ENCODE results near the gene FDX2.

The FDX2 gene

DNA sequence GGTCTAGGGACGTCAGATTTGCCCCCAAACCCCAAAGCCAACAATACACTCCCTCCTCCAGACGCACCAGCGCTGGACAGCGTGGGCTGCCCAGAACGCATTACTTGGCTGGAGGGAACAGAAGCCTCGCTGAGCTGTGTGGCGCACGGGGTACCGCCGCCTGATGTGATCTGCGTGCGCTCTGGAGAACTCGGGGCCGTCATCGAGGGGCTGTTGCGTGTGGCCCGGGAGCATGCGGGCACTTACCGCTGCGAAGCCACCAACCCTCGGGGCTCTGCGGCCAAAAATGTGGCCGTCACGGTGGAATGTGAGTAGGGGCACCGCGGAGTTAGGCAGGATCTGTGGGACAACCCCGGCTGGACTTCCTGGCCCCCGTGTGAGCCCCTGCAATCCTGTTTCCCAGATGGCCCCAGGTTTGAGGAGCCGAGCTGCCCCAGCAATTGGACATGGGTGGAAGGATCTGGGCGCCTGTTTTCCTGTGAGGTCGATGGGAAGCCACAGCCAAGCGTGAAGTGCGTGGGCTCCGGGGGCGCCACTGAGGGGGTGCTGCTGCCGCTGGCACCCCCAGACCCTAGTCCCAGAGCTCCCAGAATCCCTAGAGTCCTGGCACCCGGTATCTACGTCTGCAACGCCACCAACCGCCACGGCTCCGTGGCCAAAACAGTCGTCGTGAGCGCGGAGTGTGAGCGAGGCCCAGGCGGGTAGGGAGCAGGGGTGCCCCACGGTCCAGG, 22.0 kb downstream of the FDX2 start:
- no peak for DNase-seq (ENCODE audit: extremely low read depth, insufficient read length)
- no peaks in the 10 kb centered on the region for H3K36me3 ChIP-seq (ENCODE audit: control insufficient read depth, insufficient read depth, low read length)
- no peaks in the 10 kb centered on the region for H3K27me3 ChIP-seq (replicated peaks; ENCODE audit: control insufficient read depth, insufficient read depth, low read length)
- TF ChIP-seq, protein P1, sequence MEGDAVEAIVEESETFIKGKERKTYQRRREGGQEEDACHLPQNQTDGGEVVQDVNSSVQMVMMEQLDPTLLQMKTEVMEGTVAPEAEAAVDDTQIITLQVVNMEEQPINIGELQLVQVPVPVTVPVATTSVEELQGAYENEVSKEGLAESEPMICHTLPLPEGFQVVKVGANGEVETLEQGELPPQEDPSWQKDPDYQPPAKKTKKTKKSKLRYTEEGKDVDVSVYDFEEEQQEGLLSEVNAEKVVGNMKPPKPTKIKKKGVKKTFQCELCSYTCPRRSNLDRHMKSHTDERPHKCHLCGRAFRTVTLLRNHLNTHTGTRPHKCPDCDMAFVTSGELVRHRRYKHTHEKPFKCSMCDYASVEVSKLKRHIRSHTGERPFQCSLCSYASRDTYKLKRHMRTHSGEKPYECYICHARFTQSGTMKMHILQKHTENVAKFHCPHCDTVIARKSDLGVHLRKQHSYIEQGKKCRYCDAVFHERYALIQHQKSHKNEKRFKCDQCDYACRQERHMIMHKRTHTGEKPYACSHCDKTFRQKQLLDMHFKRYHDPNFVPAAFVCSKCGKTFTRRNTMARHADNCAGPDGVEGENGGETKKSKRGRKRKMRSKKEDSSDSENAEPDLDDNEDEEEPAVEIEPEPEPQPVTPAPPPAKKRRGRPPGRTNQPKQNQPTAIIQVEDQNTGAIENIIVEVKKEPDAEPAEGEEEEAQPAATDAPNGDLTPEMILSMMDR (IDR thresholded peaks at IDR 0.05; ENCODE audit: insufficient read depth, low read length, poor library complexity, severe bottlenecking), result no peak
- no peak overlapping the region for H3K4me3 ChIP-seq (replicated peaks; ENCODE audit: low read depth, low read length)

DNA sequence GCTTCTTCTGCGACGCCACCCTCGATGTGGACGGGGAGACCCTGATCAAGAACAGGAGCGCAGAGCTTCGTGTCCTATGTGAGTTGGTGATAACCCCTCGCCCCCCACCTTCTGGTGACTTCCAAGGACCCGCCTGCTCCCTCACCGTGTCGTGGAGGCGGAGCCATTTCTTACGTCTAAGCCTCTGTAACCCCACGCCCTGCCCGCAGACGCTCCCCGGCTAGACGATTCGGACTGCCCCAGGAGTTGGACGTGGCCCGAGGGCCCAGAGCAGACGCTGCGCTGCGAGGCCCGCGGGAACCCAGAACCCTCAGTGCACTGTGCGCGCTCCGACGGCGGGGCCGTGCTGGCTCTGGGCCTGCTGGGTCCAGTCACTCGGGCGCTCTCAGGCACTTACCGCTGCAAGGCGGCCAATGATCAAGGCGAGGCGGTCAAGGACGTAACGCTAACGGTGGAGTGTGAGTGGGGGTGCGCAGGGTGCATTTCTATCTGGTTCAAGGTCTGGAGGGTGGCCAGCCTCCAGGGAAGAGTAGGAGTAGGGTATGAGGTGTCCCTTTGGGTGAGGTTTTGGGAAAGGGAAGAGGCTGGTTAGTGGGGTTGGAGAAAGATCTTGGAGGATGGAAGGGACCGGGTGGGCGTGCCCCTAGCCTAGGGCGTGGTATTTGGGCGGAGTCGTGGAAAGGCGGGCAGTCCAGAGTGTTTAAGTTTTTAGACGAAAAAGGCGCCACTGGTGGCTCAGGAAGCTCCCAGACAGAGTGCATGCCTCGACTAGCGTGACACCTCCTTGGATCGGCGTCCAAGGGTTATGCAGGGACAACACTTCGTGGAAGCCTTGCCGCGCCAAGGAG, 22.8 kb downstream of the FDX2 start:
- DNase-seq (ENCODE audit: extremely low read depth, insufficient read length), result no peak
- TF ChIP-seq, protein P1 (IDR thresholded peaks at IDR 0.05; ENCODE audit: insufficient read depth, low read length, poor library complexity, severe bottlenecking), result no peak
- no peaks in the 10 kb centered on the region for H3K27me3 ChIP-seq (replicated peaks; ENCODE audit: control insufficient read depth, insufficient read depth, low read length)
- peak overlapping the region; percentile 44 for H3K4me3 ChIP-seq (replicated peaks; ENCODE audit: low read depth, low read length)
- no peaks in the 10 kb centered on the region for H3K36me3 ChIP-seq (ENCODE audit: control insufficient read depth, insufficient read depth, low read length)

GRCh38 chr19:10292206-10292788, 23.5 kb downstream of the FDX2 start:
- Histone ChIP-seq H3K27me3 (replicated peaks; ENCODE audit: control insufficient read depth, insufficient read depth, low read length) (no peaks in the 10 kb centered on the region), H3K4me3 (replicated peaks; ENCODE audit: low read depth, low read length) (peak overlapping the region; percentile 55), H3K36me3 (ENCODE audit: control insufficient read depth, insufficient read depth, low read length) (no peaks in the 10 kb centered on the region)
- peak; percentile 85 for DNase-seq (ENCODE audit: extremely low read depth, insufficient read length)
- TF ChIP-seq, protein P1 (IDR thresholded peaks at IDR 0.05; ENCODE audit: insufficient read depth, low read length, poor library complexity, severe bottlenecking), result no peak

- DNase-seq (ENCODE audit: extremely low read depth, insufficient read length), result no peak
- Histone ChIP-seq H3K27me3 (replicated peaks; ENCODE audit: control insufficient read depth, insufficient read depth, low read length) (no peaks in the 10 kb centered on the region), H3K36me3 (ENCODE audit: control insufficient read depth, insufficient read depth, low read length) (no peaks in the 10 kb centered on the region), H3K4me3 (replicated peaks; ENCODE audit: low read depth, low read length) (peak overlapping the region; percentile 55)
- TF ChIP-seq, protein P1 (IDR thresholded peaks at IDR 0.05; ENCODE audit: insufficient read depth, low read length, poor library complexity, severe bottlenecking), result no peak
Measured at GRCh38 chr19:10291554-10292205, 24.1 kb downstream of the FDX2 start.

DNA sequence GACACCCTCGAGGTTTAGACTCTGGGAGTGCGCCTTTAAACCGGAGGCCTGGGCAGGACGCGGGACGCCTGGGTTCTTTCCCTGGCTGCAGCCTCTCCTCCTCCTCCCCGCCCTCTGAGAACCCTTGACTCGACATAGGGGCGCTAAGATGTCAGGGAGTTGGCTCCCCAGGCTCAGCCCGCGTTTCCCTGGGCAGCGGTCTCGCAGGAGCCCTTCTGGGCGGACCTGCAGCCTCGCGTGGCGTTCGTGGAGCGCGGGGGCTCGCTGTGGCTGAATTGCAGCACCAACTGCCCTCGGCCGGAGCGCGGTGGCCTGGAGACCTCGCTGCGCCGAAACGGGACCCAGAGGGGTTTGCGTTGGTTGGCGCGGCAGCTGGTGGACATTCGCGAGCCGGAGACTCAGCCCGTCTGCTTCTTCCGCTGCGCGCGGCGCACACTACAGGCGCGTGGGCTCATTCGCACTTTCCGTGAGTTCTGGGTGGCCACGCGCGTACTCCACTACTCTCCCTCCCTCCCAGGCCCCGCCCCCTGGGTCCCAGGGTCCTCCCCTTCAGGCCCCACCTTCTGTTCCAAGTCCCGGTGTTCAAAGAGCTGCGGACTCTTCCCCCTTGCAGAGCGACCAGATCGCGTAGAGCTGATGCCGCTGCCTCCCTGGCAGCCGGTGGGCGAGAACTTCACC, 24.8 kb downstream of the FDX2 start:
- Histone ChIP-seq H3K4me3 (replicated peaks; ENCODE audit: low read depth, low read length) (peak overlapping the region; percentile 55), H3K36me3 (ENCODE audit: control insufficient read depth, insufficient read depth, low read length) (no peaks in the 10 kb centered on the region), H3K27me3 (replicated peaks; ENCODE audit: control insufficient read depth, insufficient read depth, low read length) (no peaks in the 10 kb centered on the region)
- TF ChIP-seq, protein P1 (IDR thresholded peaks at IDR 0.05; ENCODE audit: insufficient read depth, low read length, poor library complexity, severe bottlenecking), result no peak
- DNase-seq (ENCODE audit: extremely low read depth, insufficient read length), result peak; percentile 69

Data from GM06990 (cell line).